Endothelial cell of umbilical vein (primary cell): ENCODE results near the gene ME3.

Source experiments
- EZH2 ChIP-seq: IDR thresholded peaks from 2 replicates; pipeline ENCODE4 v1.6.1; 2012; ENCODE audit warnings: borderline replicate concordance, low read depth, mild to moderate bottlenecking, moderate library complexity, low read length, inconsistent platforms; ENCODE audit not compliant: severe bottlenecking
- FOS ChIP-seq: IDR thresholded peaks from 2 replicates; pipeline ENCODE4 v1.6.1; 2011; ENCODE audit warnings: mild to moderate bottlenecking, low read length, moderate library complexity, borderline replicate concordance; ENCODE audit not compliant: insufficient read depth
- GATA2 ChIP-seq: IDR thresholded peaks from 2 replicates; pipeline ENCODE4 v1.7.0; 2011; ENCODE audit warnings: low read depth, mild to moderate bottlenecking, moderate library complexity, mixed read lengths, low read length; ENCODE audit not compliant: insufficient read length, insufficient read depth
- JUN ChIP-seq: IDR thresholded peaks from 2 replicates; pipeline ENCODE4 v1.6.1; 2011; ENCODE audit warnings: borderline replicate concordance, low read depth; ENCODE audit not compliant: insufficient read length, insufficient read depth
- MYC ChIP-seq: IDR thresholded peaks from one replicate; pipeline ENCODE4 v1.6.1; 2011; ENCODE audit warnings: mild to moderate bottlenecking, low read depth, low read length
- POLR2A ChIP-seq: IDR thresholded peaks from 2 replicates; pipeline ENCODE4 v1.6.1; 2012; ENCODE audit warnings: low read depth, mild to moderate bottlenecking, control low read depth, low read length
- POLR2AphosphoS5 ChIP-seq: IDR thresholded peaks from 2 replicates; pipeline ENCODE4 v1.6.1; 2012; ENCODE audit warnings: low read depth, mild to moderate bottlenecking, control low read depth, low read length, moderate library complexity; ENCODE audit not compliant: insufficient read depth
- TF ChIP-seq, protein P1 (sequence below), 2 donors: IDR thresholded peaks; 1 replicate in 1 of 2; 2 replicates in 1 of 2; pipeline ENCODE4 v1.5.1; 2011; ENCODE audit warnings: low read length in 2 of 2, mild to moderate bottlenecking in 2 of 2, moderate library complexity in 2 of 2, control low read depth in 1 of 2, inconsistent platforms in 1 of 2, low read depth in 1 of 2; ENCODE audit not compliant: insufficient read depth in 1 of 2; ENCODE audit errors: extremely low read depth in 1 of 2
- TF ChIP-seq, protein P2 (sequence below): IDR thresholded peaks from 2 replicates; pipeline ENCODE4 v1.6.1; 2011; ENCODE audit not compliant: insufficient read depth, insufficient read length

DNA sequence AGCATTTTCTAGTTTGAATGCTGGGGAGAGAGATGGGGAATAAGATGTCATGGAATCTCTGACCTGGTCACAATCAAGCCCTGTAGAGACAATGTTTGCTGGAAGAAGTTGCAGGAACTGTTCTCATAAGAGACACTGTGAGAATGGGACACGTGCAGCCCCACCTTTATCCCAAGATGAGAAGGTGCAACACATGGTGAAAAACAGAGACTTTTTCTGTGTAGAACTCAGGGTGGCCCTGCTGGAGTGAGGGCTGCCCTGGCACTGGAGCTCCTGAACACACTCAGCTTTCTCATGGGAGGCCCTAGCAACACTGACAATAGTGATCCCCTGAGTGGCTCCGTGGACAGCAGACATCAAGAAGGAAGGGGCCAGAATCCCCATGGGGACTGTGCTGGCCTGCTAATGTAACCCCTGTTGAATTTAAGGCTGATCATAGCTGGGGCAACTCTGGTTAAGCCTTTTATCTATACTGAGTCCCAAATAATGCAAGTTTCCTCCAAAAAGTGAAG is 106.6 kb downstream of the ME3 start:
- TF ChIP-seq, protein P1, sequence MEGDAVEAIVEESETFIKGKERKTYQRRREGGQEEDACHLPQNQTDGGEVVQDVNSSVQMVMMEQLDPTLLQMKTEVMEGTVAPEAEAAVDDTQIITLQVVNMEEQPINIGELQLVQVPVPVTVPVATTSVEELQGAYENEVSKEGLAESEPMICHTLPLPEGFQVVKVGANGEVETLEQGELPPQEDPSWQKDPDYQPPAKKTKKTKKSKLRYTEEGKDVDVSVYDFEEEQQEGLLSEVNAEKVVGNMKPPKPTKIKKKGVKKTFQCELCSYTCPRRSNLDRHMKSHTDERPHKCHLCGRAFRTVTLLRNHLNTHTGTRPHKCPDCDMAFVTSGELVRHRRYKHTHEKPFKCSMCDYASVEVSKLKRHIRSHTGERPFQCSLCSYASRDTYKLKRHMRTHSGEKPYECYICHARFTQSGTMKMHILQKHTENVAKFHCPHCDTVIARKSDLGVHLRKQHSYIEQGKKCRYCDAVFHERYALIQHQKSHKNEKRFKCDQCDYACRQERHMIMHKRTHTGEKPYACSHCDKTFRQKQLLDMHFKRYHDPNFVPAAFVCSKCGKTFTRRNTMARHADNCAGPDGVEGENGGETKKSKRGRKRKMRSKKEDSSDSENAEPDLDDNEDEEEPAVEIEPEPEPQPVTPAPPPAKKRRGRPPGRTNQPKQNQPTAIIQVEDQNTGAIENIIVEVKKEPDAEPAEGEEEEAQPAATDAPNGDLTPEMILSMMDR (IDR thresholded peaks at IDR 0.05; ENCODE audit: extremely low read depth in 1 of 2, insufficient read depth in 1 of 2, low read depth in 1 of 2, low read length in 2 of 2) = no peak
- TF ChIP-seq POLR2AphosphoS5 = no peak
- no peak for TF ChIP-seq POLR2A
- TF ChIP-seq MYC = no peak
- no peak for TF ChIP-seq EZH2
- TF ChIP-seq, protein P2, sequence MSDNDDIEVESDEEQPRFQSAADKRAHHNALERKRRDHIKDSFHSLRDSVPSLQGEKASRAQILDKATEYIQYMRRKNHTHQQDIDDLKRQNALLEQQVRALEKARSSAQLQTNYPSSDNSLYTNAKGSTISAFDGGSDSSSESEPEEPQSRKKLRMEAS = no peak
- no peak for TF ChIP-seq GATA2
- no peak for TF ChIP-seq JUN
- TF ChIP-seq FOS = no peak
